ENCODE measurements around the gene MSI2.

MSI2 gene

DNA sequence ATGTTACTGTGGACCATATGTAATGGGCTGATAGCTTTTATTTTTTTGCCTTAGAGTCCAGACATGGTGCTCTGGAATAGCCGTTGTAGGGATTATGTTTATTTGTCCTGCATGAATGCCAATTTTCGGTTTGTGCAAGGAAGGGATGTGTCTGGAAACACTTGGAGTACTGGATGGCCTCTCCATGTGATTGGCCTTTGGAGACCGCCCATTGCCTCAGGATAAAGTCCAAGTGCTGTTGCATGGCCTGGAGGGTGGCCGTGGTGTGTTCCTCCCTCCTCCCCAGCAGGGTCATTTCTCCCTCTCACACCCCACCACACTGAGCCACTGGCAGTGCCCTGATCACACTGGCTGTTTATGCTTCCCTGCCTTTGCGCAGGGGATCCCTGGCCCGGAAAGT, 93.9 kb downstream of the MSI2 start:
- DNase-seq: no peak

GRCh38 chr17:57352665-57353175, 96.4 kb downstream of the MSI2 start:
- no peak for DNase-seq

DNA sequence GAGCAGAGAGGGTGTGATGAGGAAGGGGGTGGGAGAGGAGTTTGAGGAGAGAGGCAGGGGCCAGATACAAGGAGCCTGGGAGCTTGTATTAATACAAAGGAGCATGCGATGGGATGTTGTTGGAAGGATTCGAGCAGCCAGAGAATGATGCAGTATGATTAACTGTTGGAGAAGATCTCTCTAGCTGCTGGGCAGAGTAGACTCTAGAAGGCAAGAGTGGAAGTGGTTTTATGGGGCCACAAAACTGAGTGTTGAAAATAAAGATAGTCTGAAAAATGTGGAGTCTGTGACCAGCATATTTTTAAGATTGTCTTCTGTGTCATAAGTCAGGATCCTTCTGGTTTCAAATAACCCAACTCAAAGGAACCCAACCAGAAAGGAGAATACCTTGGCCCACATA, 98.3 kb downstream of the MSI2 start:
- DNase-seq: no peak

DNA sequence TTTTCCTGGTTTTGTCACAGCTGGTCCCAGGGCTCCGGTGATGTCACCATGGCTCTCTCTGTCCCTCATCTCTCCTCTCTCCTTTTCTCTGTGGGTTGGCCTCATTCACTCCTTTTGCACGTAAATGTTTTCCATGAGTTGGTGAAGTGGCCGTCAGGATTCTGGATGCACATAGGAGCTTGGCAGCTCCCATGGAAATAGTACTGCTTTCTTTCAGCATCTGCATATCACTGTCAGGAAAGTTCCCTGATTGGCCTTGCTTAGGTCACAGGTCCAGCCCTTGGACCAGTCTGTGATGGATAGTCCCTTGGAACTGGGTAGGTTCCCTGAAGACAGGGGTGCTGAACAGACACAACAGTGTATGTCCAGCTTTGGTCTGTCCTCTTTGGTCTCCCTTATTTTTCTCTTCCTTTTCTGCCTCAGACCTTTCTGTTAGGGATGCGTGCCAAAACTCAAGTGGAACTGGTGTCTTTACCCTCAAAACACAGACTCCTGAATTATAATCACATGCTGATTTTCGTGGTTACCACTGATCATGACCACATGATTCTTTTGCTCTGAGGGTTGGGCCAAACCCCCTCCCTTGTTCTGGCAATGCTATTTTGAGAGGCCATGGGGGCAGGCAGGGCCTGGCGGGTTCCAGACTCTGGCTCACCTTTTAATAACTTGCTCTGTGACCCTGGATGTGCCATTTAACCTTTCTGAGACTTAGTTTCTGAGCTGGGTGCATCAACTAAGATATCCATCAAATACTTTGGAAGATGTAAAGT, 99.0 kb downstream of the MSI2 start:
- DNase-seq: no peak

DNA sequence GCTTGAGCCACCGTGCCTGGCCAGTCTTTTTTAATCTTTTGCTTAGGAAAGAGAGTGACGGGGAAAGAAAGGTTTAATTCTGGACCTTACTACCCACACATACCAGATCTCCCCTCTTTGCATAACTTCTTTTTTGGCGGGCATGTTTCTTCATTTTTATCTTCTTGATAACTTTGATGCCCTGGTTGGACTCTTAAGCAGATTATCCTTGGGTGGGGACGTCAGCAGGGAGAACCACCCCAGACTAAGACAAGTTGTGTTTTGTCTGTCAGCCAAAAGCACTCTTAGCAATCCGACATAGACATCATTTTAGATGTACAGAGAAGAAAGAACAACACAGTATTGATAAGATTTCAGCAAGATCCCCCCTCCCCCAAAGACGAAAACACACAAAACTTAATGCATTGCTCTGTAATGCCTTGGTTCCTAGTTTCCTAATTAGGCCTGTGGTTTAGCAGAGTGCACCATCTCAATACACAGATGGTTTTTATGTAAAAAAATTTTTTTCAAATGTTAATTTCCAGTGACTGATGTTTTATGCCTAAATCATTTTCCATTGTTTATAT, 99.9 kb downstream of the MSI2 start:
- no peak for DNase-seq

GRCh38 chr17:57356719-57357391, 100.5 kb downstream of the MSI2 start:
- DNase-seq: no peak

- no peak for DNase-seq
These were observed 101.1 kb downstream of the MSI2 start for GRCh38 chr17:57357392-57357784.

- no peak for DNase-seq
These were observed 101.6 kb downstream of the MSI2 start for GRCh38 chr17:57357830-57358430.

GRCh38 chr17:57360266-57360665, 103.9 kb downstream of the MSI2 start:
- no peak for DNase-seq

DNA sequence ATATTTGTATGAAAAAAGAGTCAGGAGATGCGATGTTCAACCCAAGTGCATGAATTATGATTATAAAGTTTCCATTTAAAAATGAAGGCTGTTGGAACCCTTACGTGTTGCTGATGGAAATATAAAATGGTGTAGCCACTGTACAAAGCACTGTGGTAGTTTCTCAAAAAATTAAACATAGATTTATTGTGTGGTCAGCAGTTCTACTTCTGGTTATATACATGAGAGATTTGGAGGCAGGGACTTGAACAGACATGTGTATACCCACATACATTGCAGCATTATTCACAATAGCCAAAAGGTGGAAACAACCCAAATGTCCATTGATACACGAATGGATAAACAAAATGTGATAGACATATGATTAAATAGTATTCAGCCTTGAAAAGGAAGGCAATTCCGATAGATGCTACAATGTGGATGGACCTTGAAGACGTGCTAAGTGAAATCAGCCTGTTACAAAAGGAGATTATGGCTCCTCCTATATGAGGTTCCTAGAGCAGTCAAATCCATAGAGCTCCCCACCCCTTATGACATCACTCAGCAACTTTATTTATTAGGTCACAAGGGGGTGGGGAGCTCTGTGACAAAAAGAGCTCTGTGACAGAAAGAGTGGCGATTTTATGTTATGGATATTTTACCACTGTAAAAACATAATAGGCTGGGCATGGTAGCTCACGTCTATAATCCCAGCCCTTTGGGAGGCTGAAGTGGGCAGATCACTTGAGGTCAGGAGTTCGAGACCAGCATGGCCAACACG, 106.7 kb downstream of the MSI2 start:
- no peak for DNase-seq

- no peak for DNase-seq
These were observed 107.3 kb downstream of the MSI2 start for GRCh38 chr17:57363580-57363979.

GRCh38 chr17:57363998-57364643, 107.8 kb downstream of the MSI2 start:
- DNase-seq: no peak

DNA sequence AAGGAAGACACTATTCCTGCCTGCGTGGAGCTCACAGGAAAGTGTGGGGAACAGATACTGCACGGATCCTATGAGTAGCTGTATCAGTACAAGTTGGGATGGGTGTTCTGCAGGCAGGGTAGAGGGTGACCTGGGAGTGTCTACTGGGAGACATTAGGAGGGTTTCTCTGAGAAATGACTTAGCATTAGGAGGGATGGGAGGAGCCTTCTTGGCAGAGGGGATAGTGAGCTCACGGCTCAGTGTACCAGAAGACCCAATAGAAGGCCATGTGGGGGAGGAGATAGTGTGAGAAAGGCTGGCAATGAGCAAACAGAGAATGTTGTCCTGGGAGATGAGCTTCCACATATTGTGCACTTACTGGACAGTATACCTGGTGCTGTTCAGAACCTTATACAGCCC, 109.1 kb downstream of the MSI2 start:
- no peak for DNase-seq

DNA sequence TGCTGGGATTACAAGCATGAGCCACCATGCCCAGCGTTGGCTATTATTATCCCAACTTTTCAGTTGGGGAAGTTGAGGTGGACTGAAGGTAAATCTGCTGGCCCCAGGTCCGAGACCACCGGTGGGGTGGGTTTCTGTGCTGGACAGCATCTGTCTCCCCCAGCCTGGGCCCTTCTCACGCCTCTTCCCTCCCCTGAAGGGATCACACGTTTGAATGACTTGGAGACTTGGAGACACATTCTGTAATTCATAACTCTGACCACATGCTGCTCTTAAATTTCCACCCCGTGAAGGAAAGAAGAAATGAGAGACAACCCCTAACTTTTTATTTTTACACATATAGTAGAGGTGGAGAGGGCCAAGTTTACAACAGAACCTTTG, 109.8 kb downstream of the MSI2 start:
- no peak for DNase-seq

- DNase-seq: no peak
These were observed 110.4 kb downstream of the MSI2 start for GRCh38 chr17:57366558-57367351.

DNA sequence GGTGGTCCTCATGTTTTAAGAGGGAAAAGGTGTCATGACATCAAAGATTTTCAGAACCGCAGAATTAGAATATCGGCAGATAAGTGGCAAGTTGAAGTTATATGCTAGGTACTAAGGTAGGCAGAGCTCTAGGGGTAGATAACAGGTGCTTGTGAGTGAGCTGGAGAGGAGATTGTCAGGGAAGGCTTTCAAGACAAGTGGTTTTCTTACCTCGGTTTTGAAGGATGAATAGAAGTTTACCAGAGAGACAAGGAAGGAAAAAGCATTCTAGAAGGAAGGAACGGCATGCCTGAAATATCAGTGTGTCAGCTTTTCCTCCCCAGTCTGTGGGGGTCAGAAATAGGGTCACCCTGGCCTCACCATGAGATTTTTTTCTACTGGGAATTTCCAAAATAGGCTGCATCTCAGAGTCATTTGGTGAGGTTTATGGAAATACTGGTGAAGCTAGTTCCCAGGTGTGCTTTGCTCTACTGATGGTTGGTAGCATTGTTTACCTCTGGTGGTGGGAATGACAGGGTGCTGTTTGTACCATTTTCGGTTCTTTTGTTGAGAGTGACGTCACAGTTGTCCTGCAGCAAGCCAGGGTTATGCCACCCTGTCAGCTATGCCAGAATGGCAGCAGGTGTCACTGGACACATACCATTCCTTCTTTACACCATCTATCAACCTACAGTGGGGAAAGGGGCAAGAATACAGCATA, 112.5 kb downstream of the MSI2 start:
- no peak for DNase-seq

DNA sequence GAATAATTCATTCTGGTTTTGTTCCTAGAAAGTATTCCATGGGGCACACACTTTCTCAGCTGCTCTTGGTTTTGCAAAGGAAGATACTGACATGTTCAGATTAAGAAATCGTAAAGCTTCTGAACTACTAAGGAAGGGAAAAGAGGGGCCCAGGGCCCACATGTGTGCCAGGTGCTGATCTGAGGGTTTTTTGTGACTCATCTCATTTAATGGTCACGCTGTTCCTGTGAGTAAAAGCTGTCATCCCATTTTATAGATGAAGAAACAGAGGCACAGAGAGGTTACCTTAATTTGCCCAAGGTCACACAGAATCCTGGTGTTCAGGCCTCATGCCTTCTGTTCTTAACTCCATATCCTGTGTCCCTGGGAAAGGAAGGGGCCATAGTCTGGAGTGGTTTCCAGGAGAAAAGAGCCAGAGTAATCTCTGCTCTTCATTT, 113.2 kb downstream of the MSI2 start:
- no peak for DNase-seq

DNA sequence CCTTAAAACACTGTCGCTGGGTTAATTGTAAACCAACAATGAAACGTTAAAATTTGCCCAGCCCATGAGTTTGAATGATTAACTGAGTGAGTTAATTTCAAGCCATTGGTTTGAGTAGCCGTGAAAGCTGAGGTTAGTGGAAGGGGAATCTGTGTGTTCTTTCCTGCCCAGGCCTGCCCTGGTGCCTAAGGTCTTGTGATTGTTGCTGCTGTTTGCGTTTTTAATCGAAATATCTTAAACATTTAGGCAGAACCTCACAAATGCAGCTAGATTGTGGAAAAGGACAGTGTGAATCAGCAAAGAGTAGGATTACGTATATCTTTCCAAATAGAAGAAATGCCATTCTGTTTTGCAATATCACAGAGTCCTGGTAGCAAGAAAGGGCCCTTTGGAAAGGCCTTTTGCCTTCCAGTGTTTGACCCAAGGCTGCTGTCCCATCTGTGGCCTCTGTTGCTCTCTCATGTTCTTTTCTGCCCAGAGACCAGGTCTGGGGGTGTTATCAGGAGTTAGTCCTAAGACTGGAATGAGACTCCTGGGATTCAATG, 113.8 kb downstream of the MSI2 start:
- DNase-seq: no peak

GRCh38 chr17:57370619-57371018, 114.3 kb downstream of the MSI2 start:
- no peak for DNase-seq

DNA sequence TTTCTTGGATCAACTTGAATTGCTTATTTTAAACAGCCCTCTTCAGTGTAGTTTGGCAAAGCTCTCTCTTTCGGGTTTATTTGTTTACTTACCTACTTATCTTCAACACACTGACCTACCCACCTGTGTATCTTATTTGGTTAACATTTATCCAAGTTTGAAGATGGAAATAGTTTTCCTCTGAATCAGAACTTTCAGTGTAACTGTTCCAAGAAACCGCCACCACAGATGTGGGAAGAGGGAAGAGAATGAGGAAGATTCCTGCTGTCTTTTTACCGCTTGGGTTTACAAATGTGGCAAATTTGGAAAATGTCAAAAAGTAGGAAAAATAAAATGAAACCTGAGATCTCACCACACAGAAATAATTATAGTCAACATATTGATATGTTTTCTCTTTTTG, 115.8 kb downstream of the MSI2 start:
- no peak for DNase-seq

GRCh38 chr17:57373048-57373447, 116.7 kb downstream of the MSI2 start:
- DNase-seq: no peak

All from NCI-H748 treated with DMSO at 0.1 percent for 48 hours (cell line).